HG03025 (cell line): Measurements from ENCODE around the gene CTSK.
"Not testable (repeated sequence)": the region's sequence is repeated elsewhere in the genome, so short reads cannot be mapped to it uniquely, and the experiment has no call there.

Source experiments
- ATAC-seq: cut with Tn5 transposase; IDR thresholded peaks from one replicate; pipeline ENCODE4 v1.9.1; 2021; ENCODE audit warnings: mild to moderate bottlenecking, moderate library complexity; ENCODE audit not compliant: unreplicated experiment, low FRiP score

CTSK gene

GRCh38 chr1:150807249-150808023, 624 bp downstream of the CTSK start:
- no peak for ATAC-seq

- ATAC-seq, result no peak
Measured at GRCh38 chr1:150805899-150806298, 2.2 kb downstream of the CTSK start.

- ATAC-seq, result no peak
Measured at GRCh38 chr1:150804671-150805070, 3.4 kb downstream of the CTSK start.

DNA sequence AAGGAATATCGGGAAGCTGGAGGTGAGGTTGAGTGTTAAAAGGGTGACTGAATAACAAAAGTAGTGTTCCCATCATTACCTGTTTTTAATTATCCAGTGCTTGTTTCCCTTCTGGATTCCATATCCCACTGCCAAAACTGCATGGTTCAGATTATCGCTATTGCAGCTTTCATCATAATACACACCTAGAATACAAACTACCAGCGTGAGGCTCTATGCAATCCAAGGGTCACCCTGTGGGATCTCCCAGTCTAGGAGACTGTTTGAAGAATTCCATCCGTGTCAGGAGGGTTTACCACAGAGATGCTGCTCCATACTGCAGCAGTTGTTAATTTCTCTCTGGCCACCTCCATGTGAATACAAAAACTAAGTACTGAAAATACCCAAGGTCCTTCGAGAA, 9.0 kb downstream of the CTSK start:
- ATAC-seq, result no peak

- no peak for ATAC-seq
Measured at GRCh38 chr1:150798525-150798924, 9.5 kb downstream of the CTSK start.

GRCh38 chr1:150796374-150796773, 11.7 kb downstream of the CTSK start:
- ATAC-seq, result no peak

- ATAC-seq, result not testable (repeated sequence)
Measured at GRCh38 chr1:150793778-150794177, 14.3 kb downstream of the CTSK start.

DNA sequence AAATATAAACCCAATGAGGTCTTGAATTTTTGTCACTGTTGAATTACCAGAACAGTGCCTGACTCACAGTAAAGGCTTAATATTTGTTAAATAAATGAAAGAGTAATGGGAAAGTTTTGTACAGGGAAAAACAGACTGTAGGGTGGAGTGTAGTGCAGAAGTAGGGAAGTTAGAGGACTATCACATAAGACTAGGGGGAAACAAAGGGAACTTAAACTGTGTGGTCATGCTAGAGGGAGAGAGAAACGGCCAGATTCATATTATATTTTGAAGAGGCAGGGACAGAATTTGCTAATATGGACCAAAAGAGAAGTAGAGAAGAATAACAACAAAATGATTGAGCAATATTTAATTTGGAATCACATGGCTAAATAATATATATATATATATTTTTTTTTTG, 14.8 kb downstream of the CTSK start:
- ATAC-seq, result no peak

DNA sequence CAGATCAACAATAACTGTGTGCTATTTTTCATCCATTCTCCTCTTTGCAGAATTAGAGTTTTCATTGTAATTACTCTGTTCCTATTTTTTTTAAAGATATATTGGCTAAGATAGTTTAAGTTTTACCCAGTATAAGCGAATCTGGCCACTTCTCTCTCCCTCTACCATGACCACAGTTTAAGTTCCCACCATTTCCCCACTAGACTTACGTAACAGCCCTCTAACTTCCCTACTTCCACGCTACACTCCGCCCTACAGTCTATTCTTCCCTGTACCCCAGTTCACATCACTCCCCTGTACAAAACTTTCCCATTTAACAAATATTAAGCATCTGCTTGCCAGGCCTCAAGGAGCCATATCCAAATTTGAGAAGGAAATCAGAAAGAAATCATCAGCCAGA, 16.5 kb downstream of the CTSK start:
- ATAC-seq, result no peak

- ATAC-seq, result no peak
Measured at GRCh38 chr1:150789396-150789795, 18.7 kb downstream of the CTSK start.

DNA sequence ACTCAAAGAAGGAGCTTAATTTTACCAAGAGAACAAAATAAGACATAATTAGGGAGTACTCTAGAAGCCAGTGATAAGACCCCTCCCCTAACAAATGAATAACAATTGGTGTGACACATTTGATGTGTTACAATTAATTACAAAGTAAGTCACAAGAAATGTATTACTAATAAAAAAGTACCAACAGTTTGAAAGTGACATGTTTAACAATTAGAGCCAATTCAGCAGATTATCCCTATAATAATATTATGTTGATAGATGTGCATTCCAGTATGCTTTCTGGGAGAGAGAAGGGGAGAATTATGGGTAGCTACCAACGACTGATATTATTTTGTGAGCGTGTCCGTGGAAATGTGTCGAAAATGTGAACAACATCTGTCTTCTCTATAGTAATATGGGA, 19.1 kb downstream of the CTSK start:
- no peak for ATAC-seq

DNA sequence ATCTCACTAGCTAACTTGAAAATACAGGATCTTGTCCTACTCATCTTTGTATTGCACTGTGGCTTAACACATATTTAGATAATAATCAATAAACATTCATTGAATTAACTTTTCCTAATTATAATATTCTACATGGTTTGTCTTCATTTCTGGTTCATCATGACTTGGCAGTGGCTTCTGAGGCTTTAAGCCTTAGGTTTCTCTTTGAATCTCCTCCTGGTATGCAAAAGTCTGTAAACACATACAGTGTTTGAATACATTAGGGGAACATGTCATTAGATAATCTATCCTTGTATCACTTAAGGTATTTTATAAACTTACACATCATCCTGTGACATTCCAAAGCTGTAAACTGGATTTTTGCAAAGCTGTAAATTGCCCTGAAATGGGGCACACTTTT, 20.6 kb downstream of the CTSK start:
- no peak for ATAC-seq

GRCh38 chr1:150780510-150780909, 27.6 kb downstream of the CTSK start:
- no peak for ATAC-seq

DNA sequence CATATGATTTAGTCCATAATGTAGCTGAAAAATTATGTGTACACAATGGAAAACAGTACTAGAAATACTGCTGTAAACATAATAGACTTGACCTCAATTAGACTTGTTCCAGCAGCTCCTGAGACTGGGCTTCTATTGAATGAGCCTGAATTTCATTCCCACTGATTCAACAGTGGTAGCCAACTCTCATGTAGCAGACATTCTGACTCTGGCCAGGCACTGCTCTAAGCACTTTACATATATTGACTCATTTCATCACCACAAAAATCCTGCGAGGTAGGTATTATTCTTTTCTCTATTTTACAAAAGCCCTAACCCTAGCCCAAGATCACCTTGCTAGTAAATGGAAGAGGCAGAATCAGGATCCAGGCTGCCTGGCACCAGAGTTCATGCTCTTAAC, 29.7 kb downstream of the CTSK start:
- no peak for ATAC-seq

DNA sequence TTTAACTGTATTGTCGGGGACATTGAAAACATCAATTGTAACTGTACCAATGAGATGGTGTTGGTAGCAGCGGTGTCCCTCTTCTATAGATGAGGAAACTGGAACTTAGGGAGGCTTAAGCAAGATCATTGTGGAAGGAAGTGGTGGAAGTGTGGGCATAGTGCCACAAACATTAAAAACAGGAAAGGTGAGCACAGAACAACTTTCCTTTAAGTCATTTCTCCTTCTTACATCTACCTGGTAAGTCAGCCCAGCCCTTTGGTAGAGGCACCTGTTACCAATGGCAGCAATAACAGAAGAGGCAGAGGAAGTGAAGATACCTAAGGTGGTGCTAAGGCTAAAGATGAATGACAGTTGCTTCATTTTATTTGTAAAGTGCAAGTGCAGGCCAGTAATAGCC, 30.5 kb downstream of the CTSK start:
- ATAC-seq, result no peak

DNA sequence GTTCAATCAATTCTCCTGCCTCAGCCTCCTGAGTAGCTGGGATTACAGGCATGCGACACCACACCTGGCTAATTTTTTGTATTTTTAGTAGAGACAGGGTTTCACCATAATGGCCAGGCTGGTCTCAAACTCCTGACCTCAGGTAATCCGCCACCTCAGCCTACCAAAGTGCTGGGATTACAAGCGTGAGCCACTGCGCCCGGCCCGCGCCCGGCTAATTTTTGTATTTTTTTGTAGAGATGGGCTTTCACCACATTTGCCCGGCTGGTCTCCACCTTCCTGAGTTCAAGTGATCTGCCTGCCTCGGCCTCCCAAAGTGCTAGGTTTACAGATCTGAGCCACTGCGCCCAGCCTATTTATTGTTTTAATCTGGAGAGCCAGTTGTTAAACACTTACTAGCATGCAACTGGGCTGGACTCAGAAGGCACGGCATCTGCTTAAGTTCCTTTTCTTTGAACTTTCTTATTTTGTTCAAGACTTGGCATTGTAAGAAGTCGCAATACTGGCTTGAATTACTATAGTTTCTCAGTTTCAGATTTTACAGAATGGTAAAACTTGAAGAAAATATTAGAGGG, 32.0 kb downstream of the CTSK start:
- not testable (repeated sequence) for ATAC-seq

GRCh38 chr1:150775276-150775675, 32.8 kb downstream of the CTSK start:
- ATAC-seq, result no peak

DNA sequence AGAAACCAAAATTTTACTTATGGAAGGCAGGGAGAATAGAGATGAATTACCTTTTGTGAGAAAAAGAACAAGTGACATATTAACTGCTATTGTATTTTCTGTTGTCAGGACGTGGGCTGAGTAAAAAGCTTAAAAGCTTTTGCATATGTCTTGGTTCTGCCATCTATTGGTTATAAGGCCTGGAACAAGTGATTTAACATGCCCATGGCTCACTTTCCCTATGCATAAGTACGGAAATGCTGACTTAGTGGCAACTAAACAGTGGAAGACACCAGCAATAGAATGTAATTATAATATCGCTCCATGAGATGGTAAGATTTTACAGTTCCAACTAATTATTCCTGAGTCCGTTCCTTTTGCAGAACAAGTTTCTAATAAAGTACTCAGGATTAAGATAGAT, 35.7 kb downstream of the CTSK start:
- ATAC-seq, result no peak

- ATAC-seq, result not testable (repeated sequence)
Measured at GRCh38 chr1:150767704-150768103, 40.4 kb downstream of the CTSK start.

DNA sequence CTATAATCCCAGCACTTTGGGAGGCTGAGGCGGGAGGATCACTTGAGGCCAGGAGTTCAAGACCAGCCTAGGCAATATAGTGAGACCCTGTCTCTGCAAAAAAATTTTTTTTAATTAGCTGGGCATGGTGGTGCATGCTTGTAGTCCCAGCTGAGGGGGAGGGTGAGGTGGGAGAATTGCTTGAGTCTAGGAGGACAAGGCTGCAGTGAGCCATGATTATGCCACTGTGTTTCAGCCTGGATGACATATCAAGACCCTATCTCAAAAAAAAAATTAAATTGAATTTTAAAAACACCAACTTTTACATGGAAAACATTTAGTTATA, 42.1 kb downstream of the CTSK start:
- not testable (repeated sequence) for ATAC-seq

DNA sequence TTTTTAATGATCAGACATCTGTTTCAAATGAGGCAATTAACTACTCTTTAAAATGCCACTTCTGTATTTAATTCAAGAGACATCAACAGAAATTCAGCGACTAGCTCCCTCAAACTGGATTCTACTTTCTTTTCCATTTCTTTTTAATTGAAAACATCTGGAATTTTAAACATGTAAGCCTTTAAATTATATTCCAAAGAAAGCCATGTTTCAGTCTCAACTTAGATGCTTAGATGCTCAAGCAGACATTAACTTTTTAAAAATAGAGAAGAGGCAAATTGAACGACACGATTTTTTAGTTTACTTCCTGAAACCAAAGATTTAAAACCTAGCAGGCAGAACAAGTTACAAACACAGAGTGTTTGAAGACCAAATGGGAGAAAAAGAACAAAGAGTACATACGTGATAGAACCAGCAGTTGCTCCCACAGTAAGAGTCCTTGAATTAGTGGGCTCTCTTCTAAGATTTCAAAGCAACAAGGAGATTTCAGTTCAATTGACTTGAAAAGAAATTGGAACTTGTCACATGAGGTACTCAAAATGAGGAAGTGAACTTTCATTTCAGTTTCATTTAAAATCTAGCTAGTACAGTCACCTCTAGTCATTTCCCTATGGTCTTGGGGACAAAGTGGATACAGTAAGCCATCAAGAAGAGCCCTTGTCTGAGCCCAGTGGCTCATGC, 42.6 kb downstream of the CTSK start, which contains the start of gene CTSS:
Gene CTSS, minus strand, starts transcription at position 483 of the 681 bp plus-strand sequence. CDS start 1,015 bp downstream, outside the sequence.
- ATAC-seq, result peak; percentile 69

- no peak for ATAC-seq
Measured at GRCh38 chr1:150764617-150765101, 43.4 kb downstream of the CTSK start.
